SK-N-SH (cell line): Measurements from ENCODE around the gene TLCD4.

Source experiments
- EP300 ChIP-seq, 2 experiments: IDR thresholded peaks; 2 replicates each; pipeline versions ENCODE4 v1.4.0 to v1.6.1; 2012; ENCODE audit warnings: borderline replicate concordance in 1 of 2, low read depth in 1 of 2, low read length in 1 of 2
- EZH2phosphoT487 ChIP-seq: fragments of 200-600 bp; sonication (generic); IDR thresholded peaks from 2 replicates; pipeline ENCODE4 v1.6.1; 2017; ENCODE audit warnings: low read depth, mixed run types, mild to moderate bottlenecking, antibody characterized with exemption, moderate library complexity, borderline replicate concordance
- NFIC ChIP-seq: IDR thresholded peaks from 2 replicates; pipeline ENCODE4 v1.4.0; 2012; ENCODE audit warnings: borderline replicate concordance
- RCOR1 ChIP-seq: fragments of 150-350 bp; IDR thresholded peaks from 2 replicates; pipeline ENCODE4 v1.6.1; 2017; ENCODE audit warnings: antibody characterized with exemption, low read length
- YY1 ChIP-seq: IDR thresholded peaks from 2 replicates; pipeline ENCODE4 v1.4.0; 2012; ENCODE audit warnings: low read depth, mild to moderate bottlenecking
- TF ChIP-seq, protein P1 (sequence below): fragments of 200-600 bp; sonication (generic); IDR thresholded peaks from 2 replicates; pipeline ENCODE4 v1.6.1; 2017; ENCODE audit warnings: antibody characterized with exemption, mild to moderate bottlenecking, moderate library complexity
- TF ChIP-seq, protein P2 (sequence below): IDR thresholded peaks from 2 replicates; pipeline ENCODE4 v1.4.0; 2012; ENCODE audit warnings: low read depth
- TF ChIP-seq, protein P3 (sequence below): IDR thresholded peaks from 2 replicates; pipeline ENCODE4 v1.6.1; 2012; ENCODE audit warnings: mild to moderate bottlenecking, low read depth, low read length, moderate library complexity

DNA sequence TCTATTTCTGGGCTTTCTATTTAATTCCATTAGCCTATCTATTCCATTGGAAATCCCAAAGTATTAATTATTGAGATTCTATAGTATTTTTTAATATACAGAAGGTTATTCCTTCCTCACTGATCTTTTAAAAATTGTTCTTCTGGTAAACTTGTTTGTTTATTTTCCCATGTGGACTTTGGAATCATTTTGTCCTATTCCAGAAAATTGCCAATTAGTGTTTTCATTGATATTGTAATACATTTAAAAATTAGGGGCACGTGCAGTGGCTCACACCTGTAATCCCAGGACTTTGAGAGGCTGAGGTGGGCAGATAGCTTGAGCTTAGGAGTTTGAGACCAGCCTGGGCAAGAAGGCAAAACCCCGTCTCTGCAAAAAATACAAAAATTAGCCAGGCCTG is 8.4 kb upstream of the TLCD4 start:
- TF ChIP-seq, protein P1, sequence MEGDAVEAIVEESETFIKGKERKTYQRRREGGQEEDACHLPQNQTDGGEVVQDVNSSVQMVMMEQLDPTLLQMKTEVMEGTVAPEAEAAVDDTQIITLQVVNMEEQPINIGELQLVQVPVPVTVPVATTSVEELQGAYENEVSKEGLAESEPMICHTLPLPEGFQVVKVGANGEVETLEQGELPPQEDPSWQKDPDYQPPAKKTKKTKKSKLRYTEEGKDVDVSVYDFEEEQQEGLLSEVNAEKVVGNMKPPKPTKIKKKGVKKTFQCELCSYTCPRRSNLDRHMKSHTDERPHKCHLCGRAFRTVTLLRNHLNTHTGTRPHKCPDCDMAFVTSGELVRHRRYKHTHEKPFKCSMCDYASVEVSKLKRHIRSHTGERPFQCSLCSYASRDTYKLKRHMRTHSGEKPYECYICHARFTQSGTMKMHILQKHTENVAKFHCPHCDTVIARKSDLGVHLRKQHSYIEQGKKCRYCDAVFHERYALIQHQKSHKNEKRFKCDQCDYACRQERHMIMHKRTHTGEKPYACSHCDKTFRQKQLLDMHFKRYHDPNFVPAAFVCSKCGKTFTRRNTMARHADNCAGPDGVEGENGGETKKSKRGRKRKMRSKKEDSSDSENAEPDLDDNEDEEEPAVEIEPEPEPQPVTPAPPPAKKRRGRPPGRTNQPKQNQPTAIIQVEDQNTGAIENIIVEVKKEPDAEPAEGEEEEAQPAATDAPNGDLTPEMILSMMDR: no peak
- TF ChIP-seq YY1: no peak
- no peak for TF ChIP-seq RCOR1
- TF ChIP-seq EP300 (IDR thresholded peaks at IDR 0.05; ENCODE audit: borderline replicate concordance in 1 of 2, low read depth in 1 of 2, low read length in 1 of 2): no peak
- TF ChIP-seq, protein P2, sequence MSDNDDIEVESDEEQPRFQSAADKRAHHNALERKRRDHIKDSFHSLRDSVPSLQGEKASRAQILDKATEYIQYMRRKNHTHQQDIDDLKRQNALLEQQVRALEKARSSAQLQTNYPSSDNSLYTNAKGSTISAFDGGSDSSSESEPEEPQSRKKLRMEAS: no peak
- no peak for TF ChIP-seq NFIC
- TF ChIP-seq EZH2phosphoT487: no peak
- TF ChIP-seq, protein P3, sequence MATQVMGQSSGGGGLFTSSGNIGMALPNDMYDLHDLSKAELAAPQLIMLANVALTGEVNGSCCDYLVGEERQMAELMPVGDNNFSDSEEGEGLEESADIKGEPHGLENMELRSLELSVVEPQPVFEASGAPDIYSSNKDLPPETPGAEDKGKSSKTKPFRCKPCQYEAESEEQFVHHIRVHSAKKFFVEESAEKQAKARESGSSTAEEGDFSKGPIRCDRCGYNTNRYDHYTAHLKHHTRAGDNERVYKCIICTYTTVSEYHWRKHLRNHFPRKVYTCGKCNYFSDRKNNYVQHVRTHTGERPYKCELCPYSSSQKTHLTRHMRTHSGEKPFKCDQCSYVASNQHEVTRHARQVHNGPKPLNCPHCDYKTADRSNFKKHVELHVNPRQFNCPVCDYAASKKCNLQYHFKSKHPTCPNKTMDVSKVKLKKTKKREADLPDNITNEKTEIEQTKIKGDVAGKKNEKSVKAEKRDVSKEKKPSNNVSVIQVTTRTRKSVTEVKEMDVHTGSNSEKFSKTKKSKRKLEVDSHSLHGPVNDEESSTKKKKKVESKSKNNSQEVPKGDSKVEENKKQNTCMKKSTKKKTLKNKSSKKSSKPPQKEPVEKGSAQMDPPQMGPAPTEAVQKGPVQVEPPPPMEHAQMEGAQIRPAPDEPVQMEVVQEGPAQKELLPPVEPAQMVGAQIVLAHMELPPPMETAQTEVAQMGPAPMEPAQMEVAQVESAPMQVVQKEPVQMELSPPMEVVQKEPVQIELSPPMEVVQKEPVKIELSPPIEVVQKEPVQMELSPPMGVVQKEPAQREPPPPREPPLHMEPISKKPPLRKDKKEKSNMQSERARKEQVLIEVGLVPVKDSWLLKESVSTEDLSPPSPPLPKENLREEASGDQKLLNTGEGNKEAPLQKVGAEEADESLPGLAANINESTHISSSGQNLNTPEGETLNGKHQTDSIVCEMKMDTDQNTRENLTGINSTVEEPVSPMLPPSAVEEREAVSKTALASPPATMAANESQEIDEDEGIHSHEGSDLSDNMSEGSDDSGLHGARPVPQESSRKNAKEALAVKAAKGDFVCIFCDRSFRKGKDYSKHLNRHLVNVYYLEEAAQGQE: no peak
